GM12891 (cell line): Measurements from ENCODE around the gene SRRD.
A peak's percentile ranks its signal among the peaks of the same experiment; 100 is the strongest.

Experiments
- DNase-seq: peaks from one replicate; pipeline ENCODE4 v3.0.0; 2011; ENCODE audit warnings: low spot score; ENCODE audit not compliant: insufficient read length
- FAIRE-seq: peaks from 2 replicates; lab custom pipeline; 2011; peaks lifted over from hg19 to GRCh38; lab: Jason Lieb, UNC
- PAX5 ChIP-seq: IDR thresholded peaks from 2 replicates; pipeline ENCODE4 v1.6.1; 2011; ENCODE audit warnings: low read length, moderate library complexity, mild to moderate bottlenecking; ENCODE audit not compliant: insufficient read depth, severe bottlenecking
- POLR2A ChIP-seq: IDR thresholded peaks from 2 replicates; pipeline ENCODE4 v1.6.1; 2011; ENCODE audit warnings: low read depth, low read length, control low read depth
- POLR2AphosphoS5 ChIP-seq: IDR thresholded peaks from 2 replicates; pipeline ENCODE4 v1.6.1; 2011; ENCODE audit warnings: low read depth, low read length, control low read depth
- POU2F2 ChIP-seq: IDR thresholded peaks from 2 replicates; pipeline ENCODE4 v1.6.1; 2011; ENCODE audit warnings: low read depth, mild to moderate bottlenecking, control low read depth, low read length, moderate library complexity
- SPI1 ChIP-seq: IDR thresholded peaks from 2 replicates; pipeline ENCODE4 v1.6.1; 2011; ENCODE audit warnings: low read depth, low read length, control low read depth
- TAF1 ChIP-seq: IDR thresholded peaks from 2 replicates; pipeline ENCODE4 v1.6.1; 2011; ENCODE audit warnings: low read depth, low read length, control low read depth

The SRRD gene

DNA sequence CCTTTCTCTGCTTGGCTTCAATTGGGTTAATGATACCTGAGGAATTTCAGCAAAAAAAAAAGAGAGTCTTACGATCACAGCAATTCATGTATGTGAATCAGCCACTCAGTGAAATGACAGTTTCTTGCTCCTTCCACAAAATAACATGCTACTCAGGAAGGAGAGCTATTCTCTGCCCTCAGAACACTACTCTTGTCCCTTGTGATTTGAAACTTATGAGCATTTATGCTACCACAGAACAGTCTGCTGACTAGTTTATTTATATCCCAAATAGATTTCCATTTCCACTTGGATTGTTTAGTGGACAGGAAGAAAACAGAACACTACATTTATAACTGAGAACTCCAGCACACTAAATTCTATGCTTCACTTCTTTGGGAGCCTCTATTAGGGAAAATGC, 20.1 kb downstream of the SRRD start:
- FAIRE-seq (peak; percentile 66), DNase-seq (no peak)
- no peak for TF ChIP-seq SPI1
- no peak for TF ChIP-seq POU2F2
- TF ChIP-seq POLR2AphosphoS5, result no peak
- no peak for TF ChIP-seq TAF1
- no peak for TF ChIP-seq POLR2A
- TF ChIP-seq PAX5, result no peak

- DNase-seq (no peak), FAIRE-seq (no peak)
- no peak for TF ChIP-seq POLR2AphosphoS5
- no peak for TF ChIP-seq PAX5
- no peak for TF ChIP-seq TAF1
- TF ChIP-seq POLR2A, result no peak
- no peak for TF ChIP-seq SPI1
- no peak for TF ChIP-seq POU2F2
Observed at GRCh38 chr22:26508148-26508547, 24.5 kb downstream of the SRRD start.

DNA sequence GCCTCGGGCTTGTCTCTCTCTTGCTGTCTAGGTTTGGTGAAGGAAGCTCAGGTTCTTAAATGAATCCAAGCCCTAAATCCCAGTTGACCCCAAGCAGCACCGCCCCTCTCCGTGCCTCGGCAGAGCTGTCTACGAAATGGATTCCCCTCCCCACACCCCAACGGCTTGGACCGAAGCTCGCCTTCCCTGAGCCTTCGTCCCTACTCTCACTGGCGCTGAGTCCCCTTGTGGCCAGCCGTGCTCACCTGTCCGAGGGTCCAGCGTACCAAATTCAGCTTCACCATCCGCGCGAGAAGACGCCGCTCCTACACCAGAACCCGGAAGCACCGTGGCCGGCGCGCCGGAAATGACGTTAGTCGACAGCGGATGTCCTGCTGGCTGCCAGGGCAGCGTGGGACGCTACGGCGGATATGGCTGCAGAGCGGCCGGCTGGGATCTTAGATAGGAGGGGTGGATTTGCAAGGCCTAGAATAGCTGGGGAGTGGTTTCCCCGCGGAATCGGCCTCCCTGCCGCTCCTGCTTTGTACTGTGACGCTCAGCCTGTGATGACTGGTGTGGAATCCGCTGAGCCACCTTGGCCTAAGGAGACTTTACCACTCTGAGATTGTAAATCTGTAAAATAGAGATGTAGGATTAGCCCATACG, 28.6 kb downstream of the SRRD start, which contains the start of gene TFIP11:
TSS of gene TFIP11 (minus strand) at position 325 of the 645 bp plus-strand sequence. CDS start 2,201 bp downstream, outside the sequence.
- peak; percentile 86 for TF ChIP-seq POLR2AphosphoS5
- TF ChIP-seq POLR2A, result peak; percentile 85
- TF ChIP-seq POU2F2, result peak; percentile 73; the same call in 1 of the 2 replicates
- no peak for TF ChIP-seq SPI1
- peak; percentile 78 for TF ChIP-seq TAF1
- TF ChIP-seq PAX5, result no peak
- FAIRE-seq (peak; percentile 99), DNase-seq (peak; percentile 84)

GRCh38 chr22:26513838-26514237, 30.2 kb downstream of the SRRD start:
- no peak for TF ChIP-seq POLR2AphosphoS5
- no peak for TF ChIP-seq PAX5
- TF ChIP-seq TAF1, result no peak
- no peak for TF ChIP-seq POLR2A
- TF ChIP-seq SPI1, result no peak
- TF ChIP-seq POU2F2, result no peak
- FAIRE-seq (no peak), DNase-seq (no peak)

DNA sequence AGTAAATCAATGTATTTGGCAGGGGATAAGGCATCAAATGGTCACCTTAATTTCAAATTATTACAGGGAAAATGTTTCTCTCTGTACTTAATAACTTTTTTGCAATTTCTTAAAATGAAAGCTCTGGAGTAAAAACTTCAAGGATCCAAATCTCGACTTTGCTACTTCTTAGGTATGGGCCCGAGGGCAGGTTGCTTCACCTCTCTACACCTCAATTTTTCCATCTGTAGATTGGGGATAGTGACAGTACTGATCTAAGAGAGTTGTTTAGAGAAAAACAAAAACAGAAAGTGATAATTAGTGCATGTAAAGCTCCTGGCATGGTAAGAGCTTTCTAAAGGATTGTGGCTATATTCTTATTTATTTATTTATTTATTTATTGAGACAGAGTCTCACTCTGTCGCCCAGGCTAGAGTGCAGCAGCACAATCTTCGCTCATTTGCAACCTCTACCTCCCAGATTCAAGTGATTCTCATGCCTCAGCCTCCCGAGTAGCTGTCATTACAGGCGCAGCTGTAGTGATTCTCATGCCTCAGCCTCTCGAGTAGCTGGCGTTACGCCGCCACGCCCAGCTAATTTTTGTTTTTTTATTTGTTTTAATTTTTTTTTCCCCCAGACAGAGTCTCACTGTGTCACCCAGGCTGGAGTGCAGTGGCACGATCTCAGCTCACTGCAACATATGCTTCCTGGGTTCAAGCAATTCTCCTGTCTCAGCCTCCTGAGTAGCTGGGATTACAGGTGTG, 30.9 kb downstream of the SRRD start:
- FAIRE-seq (no peak), DNase-seq (no peak)
- TF ChIP-seq SPI1, result no peak
- TF ChIP-seq PAX5, result no peak
- TF ChIP-seq POLR2AphosphoS5, result no peak
- TF ChIP-seq POU2F2, result no peak
- no peak for TF ChIP-seq TAF1
- TF ChIP-seq POLR2A, result no peak

GRCh38 chr22:26515931-26516330, 32.3 kb downstream of the SRRD start:
- TF ChIP-seq PAX5 (no peak), TAF1 (no peak), POLR2A (no peak), POLR2AphosphoS5 (no peak), SPI1 (no peak), POU2F2 (no peak)

DNA sequence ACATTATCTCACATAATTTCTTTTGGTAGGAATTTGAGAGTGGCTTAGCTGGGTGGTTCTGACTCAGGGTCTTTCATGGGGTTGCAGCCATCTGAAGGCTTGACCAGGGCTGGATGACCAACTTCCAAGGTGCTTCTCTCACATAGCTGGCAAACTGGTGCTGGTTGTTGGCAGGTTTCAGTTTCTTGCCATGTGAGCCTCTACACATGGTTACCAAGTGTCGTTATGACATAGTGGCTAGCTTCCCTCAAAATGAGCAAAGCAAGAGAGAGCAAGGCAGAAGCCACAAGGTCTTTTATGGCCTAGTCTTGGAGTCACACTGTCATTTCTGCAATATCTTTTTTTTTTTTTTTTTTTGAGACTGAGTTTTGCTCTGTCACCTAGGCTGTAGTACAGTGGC, 32.8 kb downstream of the SRRD start:
- DNase-seq (no peak), FAIRE-seq (no peak)
- no peak for TF ChIP-seq TAF1
- no peak for TF ChIP-seq POLR2A
- TF ChIP-seq POLR2AphosphoS5, result no peak
- TF ChIP-seq PAX5, result no peak
- TF ChIP-seq POU2F2, result no peak
- no peak for TF ChIP-seq SPI1

More at GRCh38 chr22:26515931-26516330, 32.3 kb downstream of the SRRD start:
- no peak for FAIRE-seq
- no peak for DNase-seq

DNA sequence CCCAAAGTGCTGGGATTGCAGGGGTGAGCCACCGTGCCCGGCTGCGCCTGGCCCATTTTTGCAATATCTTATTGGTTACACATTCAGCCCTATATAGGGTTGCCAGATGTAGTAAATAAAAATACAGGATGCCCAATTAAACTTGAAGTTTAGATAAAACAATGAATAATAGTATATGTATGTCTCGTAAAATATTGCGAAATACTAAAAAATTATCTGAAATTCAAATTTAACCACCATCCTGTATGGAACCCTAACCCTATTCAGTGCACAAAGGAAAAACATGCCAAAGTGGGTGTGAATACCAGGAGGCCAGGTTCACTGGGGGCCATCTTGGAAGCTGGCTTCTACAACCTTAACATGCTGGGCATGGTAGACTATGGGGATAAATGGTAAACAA, 33.8 kb downstream of the SRRD start:
- TF ChIP-seq POU2F2, result no peak
- no peak for TF ChIP-seq POLR2A
- TF ChIP-seq TAF1, result no peak
- no peak for TF ChIP-seq SPI1
- no peak for TF ChIP-seq POLR2AphosphoS5
- TF ChIP-seq PAX5, result no peak
- FAIRE-seq (no peak), DNase-seq (no peak)

- no peak for TF ChIP-seq PAX5
- no peak for TF ChIP-seq SPI1
- no peak for TF ChIP-seq TAF1
- no peak for TF ChIP-seq POLR2AphosphoS5
- no peak for TF ChIP-seq POU2F2
- TF ChIP-seq POLR2A, result no peak
- no peak for FAIRE-seq
- DNase-seq, result no peak
Observed at GRCh38 chr22:26522012-26522411, 38.3 kb downstream of the SRRD start.

GRCh38 chr22:26522592-26522991, 38.9 kb downstream of the SRRD start:
- DNase-seq (no peak), FAIRE-seq (no peak)
- no peak for TF ChIP-seq POLR2A
- TF ChIP-seq POLR2AphosphoS5, result no peak
- no peak for TF ChIP-seq SPI1
- no peak for TF ChIP-seq TAF1
- TF ChIP-seq PAX5, result no peak
- TF ChIP-seq POU2F2, result no peak
